ENCODE measurements around the gene TNK1. TPM values are rescaled to one million over a fixed set of nuclear protein-coding genes. Genes with fewer than 3 reads are reported as not detected.

Gene TNK1
- polyA plus RNA-seq, 12 donors: 0.15 to 3.8 (median 0.47) TPM; not detected in 2

GRCh38 chr17:7389924-7390910 lies 9.3 kb downstream of the TNK1 start:
- no peak for DNase-seq

DNA sequence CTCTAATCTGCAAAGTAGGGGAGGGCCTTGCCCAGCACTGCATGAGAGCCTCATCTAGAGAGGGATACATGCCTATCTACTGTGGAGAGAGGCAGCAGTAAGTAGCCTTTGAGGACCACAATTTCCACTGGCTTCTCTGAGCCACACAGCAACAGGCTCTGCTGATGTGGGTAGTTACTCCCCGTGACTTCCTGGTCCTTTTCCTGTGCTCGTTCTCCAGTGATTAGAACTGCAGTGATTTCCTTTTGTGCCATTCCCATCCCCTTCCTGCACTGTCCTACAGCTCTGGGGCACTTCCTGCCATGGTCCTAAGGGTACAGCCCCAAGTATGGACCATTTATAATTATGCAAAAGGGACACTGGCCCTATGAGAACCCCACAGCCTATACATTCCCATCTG lies 10.4 kb downstream of the TNK1 start:
- no peak for DNase-seq

GRCh38 chr17:7392696-7393612 lies 12.1 kb downstream of the TNK1 start:
- DNase-seq: no peak

DNA sequence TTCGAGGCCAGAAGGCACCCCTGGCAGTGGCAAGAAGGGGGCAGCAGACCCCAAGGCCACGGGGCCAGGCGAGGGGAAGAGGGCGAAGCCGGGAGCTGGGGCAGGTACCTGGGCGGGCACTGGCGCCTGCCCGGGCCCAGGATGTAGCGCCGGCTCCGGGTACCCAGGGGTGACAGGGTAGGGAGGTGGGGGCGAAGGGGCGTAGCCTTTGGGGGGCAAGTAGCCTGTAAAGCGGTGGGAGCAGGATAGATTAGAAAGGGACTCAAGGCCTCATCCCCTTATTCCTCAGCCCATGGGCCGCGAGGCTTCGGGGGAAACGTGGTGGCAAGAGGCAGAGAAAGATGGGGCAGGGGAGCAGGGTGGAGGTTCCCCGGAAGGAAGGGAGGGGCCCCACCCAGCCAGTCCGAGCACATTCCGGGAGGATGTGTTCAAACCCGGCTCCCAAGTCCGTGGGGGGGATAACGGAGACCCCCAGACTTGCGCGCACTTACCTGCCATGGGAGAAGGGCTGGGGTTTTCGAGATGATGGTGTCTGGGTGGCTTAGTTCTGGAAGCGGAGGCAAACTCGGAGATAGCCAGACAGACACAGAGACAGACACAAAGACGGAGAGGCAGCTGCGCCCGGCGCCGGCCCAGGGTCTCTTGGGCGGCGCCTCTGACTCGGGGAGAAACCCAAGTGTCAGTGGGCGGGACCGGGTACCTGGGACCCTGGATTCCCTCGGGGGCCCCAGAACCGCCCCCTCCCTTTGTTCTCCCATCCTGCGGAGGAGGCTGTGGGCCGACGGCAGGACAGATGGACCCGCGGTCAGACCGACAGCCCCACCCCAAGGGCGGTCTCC lies 12.9 kb downstream of the TNK1 start:
- DNase-seq: no peak

GRCh38 chr17:7394452-7395191 lies 13.7 kb downstream of the TNK1 start, which contains the start of gene PLSCR3:
Gene PLSCR3, minus strand, starts transcription at chr17:7394525. Its CDS starts 415 bp downstream, at chr17:7394110.
- DNase-seq: peak; percentile 83

DNA sequence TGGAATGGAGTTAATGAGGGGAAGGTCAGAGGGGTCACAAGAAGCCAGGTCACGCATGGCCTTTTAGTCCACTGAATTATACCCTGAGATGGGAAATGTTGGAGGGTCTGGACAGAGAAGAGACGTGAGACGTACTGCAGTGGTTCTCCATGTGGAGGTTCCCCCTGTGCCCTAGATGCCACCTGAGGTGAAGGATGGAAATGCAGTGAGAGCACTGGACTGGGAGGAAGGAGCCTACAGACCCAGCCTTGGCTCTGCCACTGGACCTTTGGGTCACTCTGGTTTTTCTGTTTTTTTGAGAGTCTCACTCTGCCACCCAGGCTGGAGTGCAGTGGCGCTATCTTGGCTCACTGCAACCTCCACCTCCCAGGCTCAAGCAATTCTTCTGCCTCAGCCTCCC lies 15.3 kb downstream of the TNK1 start:
- DNase-seq: no peak

- DNase-seq: no peak
These were observed 17.7 kb downstream of the TNK1 start for GRCh38 chr17:7398612-7399011.

DNA sequence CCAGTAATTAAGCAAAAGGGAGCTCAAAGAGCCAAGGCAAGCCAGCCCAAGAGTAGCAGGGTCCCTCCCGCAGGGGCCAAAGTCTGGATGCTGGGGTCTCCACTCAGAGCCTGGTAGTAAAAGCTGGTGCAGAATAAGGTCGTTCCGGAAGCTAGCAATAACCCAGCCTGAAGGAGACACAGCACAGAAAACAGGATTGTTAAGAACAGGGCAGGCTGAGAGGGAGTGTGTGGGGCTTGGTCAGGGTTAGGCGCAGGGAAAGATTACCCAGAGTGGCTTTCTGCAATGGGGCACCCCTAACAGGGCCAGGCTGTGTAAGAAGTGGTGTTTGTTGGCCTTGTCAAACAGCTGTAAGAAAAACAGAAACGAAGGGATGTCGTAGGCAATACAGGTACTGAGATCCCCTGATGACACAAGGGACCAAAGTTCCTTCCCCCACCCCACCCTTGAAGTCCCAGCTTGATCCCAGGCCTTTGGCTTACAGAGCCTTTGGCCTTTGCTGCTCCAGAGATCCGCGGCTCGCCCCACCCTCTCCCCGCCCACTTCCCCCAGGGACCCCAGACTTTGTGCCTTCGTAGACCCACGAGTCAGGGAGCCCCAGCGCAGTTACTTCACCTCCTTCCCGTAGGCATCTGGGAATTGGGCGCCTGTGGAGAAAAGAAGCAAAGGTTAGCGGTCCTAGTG lies 22.3 kb downstream of the TNK1 start:
- peak; percentile 54 for DNase-seq

- DNase-seq: no peak
These were observed 22.8 kb downstream of the TNK1 start for GRCh38 chr17:7403727-7403976.

DNA sequence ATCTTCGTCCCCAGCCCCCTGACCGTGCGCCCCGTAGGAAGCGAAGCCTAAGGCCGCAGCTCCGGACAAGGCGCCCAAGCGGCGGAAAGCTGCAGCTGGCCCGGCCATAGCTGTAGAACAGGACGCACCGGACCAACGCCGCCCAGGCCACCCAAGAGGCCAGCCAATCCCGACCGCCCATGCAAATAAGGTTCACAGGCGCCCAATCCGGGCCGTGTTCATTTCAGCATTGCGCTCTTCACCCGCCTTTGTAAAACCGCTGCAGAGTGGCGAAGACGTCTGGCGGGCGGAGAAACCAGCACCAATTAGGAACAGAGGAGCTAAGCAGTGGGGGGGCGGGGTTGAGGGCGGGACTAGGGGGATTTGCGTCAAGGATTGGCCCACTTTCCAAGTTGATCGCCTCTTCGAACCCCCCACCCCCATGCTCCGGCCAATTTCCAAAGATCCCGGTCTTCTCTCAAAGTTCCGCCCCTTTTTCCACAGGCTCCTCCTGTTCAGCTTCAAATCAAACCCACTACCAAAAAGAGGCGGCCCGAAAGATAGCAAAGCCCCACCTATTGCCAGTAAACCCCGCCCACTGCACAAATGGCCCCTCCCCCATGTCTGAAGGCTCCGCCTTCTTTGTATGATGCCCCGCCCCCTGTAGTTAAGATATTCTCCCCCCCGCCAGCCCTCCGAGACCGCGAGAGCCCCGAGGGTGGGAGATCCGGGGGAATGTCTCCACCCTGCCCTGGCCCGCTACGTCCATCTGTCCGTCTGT lies 23.3 kb downstream of the TNK1 start, which contains the start of gene TMEM256:
TMEM256 (minus strand) TSS at position 121 of the 760 bp plus-strand sequence; CDS start at position 108, 13 bp downstream.
- DNase-seq: peak; percentile 99

DNA sequence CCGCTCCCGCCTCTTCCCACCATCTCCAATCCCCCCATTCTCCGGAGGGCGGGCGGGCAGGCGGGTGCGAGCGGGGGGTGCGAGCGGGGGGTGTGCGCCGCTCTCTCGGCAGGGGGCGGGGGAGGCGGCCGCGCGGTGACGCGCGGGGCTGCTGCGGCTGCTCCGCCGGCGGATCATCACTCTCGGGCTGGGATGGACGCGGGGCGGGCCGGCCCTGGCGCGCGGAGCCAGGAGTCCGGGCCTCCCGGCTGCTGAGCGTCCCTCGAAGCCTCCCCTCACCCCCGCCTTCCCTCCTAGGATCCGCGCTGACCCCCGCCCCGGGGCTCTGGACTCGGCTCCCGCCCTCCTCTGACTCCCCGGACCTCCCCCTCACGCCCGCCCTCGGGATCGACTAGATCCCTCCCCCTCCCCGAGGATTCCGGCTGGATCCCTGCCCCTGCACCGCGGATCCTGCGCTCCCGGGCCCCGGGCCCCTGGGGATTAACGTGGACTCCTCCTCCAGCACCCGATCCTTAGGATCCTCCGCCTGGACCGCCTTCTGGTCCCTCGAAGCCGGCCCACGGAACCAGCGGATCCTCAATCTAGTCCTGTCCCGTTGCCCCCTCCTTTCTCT lies 24.0 kb downstream of the TNK1 start:
- peak; percentile 61 for DNase-seq

DNA sequence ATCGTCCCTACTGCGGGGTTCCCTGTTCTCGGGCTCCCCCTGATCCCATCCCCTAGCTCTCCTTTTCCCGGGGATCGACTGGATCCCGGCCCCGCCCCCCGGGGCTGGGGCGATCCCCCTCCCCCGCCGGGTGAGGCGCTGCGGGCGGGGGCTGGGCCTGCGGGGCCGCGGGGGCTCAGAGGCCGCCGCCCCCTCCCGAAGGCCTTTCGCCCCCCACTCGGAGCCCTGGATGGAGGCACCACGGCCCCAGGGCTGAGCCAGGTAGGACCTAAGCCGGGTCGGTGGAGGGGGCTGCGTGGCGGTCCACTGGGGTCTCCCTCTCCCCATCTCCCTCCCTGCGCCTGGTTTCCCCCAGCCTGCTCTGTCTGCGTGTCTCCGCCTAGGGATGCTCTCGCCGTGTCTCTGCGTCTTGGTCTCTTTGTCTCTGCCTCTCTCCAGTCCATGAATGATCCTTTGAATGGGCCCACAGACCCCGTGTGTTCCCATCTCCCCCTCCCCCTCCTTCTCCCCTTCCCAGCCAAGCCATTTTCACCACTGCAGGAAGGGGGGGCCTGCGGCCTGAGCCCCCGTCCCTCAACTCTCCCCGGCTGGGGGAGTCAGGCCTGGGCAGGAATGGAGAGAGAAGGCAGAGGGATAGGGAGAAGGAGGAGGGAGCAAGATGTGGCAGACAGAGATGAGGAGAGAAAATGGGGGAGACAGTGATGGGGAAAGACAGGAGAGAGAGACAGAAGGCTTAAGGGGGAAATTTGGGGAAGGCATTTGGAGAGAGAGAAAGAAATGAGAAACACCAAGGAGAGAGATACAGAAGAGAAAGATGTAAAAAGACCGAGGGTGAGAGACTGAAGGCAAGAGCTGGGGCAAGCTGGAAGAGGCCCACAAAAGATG lies 24.7 kb downstream of the TNK1 start:
- DNase-seq: peak; percentile 59

GRCh38 chr17:7406235-7406825 lies 25.4 kb downstream of the TNK1 start:
- no peak for DNase-seq

DNA sequence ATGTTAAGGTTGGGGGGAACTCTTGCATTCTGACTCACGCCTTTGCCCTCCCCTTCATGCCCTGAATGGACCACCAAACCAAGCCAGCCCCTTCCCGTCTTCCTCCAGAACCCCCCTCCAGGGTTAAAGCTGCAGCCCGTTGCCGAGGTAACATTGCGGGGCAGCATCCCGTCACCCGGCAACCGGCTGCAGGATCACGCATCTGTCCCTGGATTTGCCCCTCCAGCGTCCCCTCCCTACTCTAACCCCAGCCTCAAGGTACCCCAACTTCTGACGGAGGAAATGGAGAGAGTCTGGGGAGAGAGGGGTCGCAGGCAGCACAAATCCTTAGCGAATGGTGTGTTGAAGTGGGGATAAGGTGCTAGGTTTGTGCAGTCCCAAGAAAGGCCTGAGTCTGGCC lies 26.2 kb downstream of the TNK1 start:
- DNase-seq: no peak

- DNase-seq: no peak
These were observed 26.8 kb downstream of the TNK1 start, which contains the start of gene NLGN2 for GRCh38 chr17:7407485-7408251. Gene NLGN2, plus strand, starts transcription at chr17:7407845. Its CDS starts 411 bp downstream, at chr17:7408256.

- DNase-seq: no peak
These were observed 27.4 kb downstream of the TNK1 start for GRCh38 chr17:7408252-7408727.

All from muscle of arm (tissue), 12 donors.